GM18873 (cell line): ENCODE results near the gene ZNF101.

ENCODE experiments used
- ATAC-seq: cut with Tn5 transposase; IDR thresholded peaks from one replicate; pipeline ENCODE4 v1.9.1; 2021; ENCODE audit warnings: mild to moderate bottlenecking, moderate library complexity, moderate number of reproducible peaks; ENCODE audit not compliant: unreplicated experiment, low FRiP score

ZNF101 gene

GRCh38 chr19:19637523-19638251 is 31.0 kb upstream of the ZNF101 start:
- no peak for ATAC-seq

- no peak for ATAC-seq
Measured at GRCh38 chr19:19642506-19643157, 26.0 kb upstream of the ZNF101 start.

- ATAC-seq: peak; percentile 46
Measured at GRCh38 chr19:19643158-19644053, 25.2 kb upstream of the ZNF101 start, which contains the start of gene GMIP. Gene GMIP, minus strand, starts transcription at chr19:19643657. Its CDS starts 128 bp downstream, at chr19:19643529.

GRCh38 chr19:19644054-19644388 is 24.6 kb upstream of the ZNF101 start:
- ATAC-seq: no peak

GRCh38 chr19:19645233-19645870 is 23.3 kb upstream of the ZNF101 start:
- ATAC-seq: no peak

- ATAC-seq: no peak
Measured at GRCh38 chr19:19647037-19647835, 21.4 kb upstream of the ZNF101 start.

- no peak for ATAC-seq
Measured at GRCh38 chr19:19649155-19649554, 19.5 kb upstream of the ZNF101 start.

GRCh38 chr19:19649580-19649995 is 19.1 kb upstream of the ZNF101 start:
- ATAC-seq: no peak

GRCh38 chr19:19650331-19650730 is 18.3 kb upstream of the ZNF101 start:
- no peak for ATAC-seq

- no peak for ATAC-seq
Measured at GRCh38 chr19:19651076-19651475, 17.6 kb upstream of the ZNF101 start.

- no peak for ATAC-seq
Measured at GRCh38 chr19:19652482-19653295, 15.9 kb upstream of the ZNF101 start.

- no peak for ATAC-seq
Measured at GRCh38 chr19:19653597-19654147, 15.0 kb upstream of the ZNF101 start.

- ATAC-seq: no peak
Measured at GRCh38 chr19:19654441-19654840, 14.2 kb upstream of the ZNF101 start.

- ATAC-seq: no peak
Measured at GRCh38 chr19:19655051-19655594, 13.5 kb upstream of the ZNF101 start.

- ATAC-seq: no peak
Measured at GRCh38 chr19:19655641-19656343, 12.8 kb upstream of the ZNF101 start.

- ATAC-seq: no peak
Measured at GRCh38 chr19:19656451-19657396, 11.9 kb upstream of the ZNF101 start.

- ATAC-seq: no peak
Measured at GRCh38 chr19:19657397-19657783, 11.2 kb upstream of the ZNF101 start.
